OCI-LY1 (cell line): Measurements from ENCODE around the gene DOK5.

Source experiments
- H2AFZ ChIP-seq: fragments of 200-600 bp; sonication (generic), shearing (Covaris generic); 2 replicates; pipeline ENCODE4 v1.6.0; 2014; ENCODE audit warnings: antibody characterized with exemption, mild to moderate bottlenecking, low read length
- H3F3A ChIP-seq: fragments of 200-600 bp; sonication (generic), shearing (Covaris generic); 2 replicates; pipeline ENCODE4 v1.6.0; 2014; ENCODE audit warnings: mild to moderate bottlenecking, antibody characterized with exemption, low read length, moderate library complexity; ENCODE audit not compliant: insufficient read depth
- H3K27ac ChIP-seq: fragments of 200-600 bp; sonication (generic); 2 replicates; pipeline ENCODE4 v1.5.1; 2014; ENCODE audit warnings: low read length, mixed run types, mild to moderate bottlenecking, low read depth; ENCODE audit not compliant: poor library complexity, severe bottlenecking
- H3K27me3 ChIP-seq: fragments of 200-600 bp; sonication (generic); 2 replicates; pipeline ENCODE4 v1.6.0; 2014; ENCODE audit warnings: antibody characterized with exemption, mild to moderate bottlenecking, low read length, moderate library complexity; ENCODE audit not compliant: insufficient read depth
- H3K36me3 ChIP-seq: fragments of 200-600 bp; sonication (generic); 2 replicates; pipeline ENCODE4 v1.6.1; 2014; ENCODE audit warnings: mild to moderate bottlenecking, antibody characterized with exemption, low read length, moderate library complexity, mixed read lengths; ENCODE audit not compliant: insufficient read depth
- H3K4me1 ChIP-seq: fragments of 200-600 bp; sonication (generic); 2 replicates; pipeline ENCODE4 v1.5.1; 2014; ENCODE audit warnings: mild to moderate bottlenecking, low read length, moderate library complexity; ENCODE audit not compliant: insufficient read depth, severe bottlenecking
- H3K4me2 ChIP-seq: fragments of 200-600 bp; sonication (generic), shearing (Covaris generic); 2 replicates; pipeline ENCODE4 v1.6.1; 2014; ENCODE audit warnings: low read length
- H3K4me3 ChIP-seq: fragments of 200-600 bp; sonication (generic); 2 replicates; pipeline ENCODE4 v1.5.1; 2014; ENCODE audit warnings: low read length, low read depth, mild to moderate bottlenecking, mixed read lengths; ENCODE audit not compliant: poor library complexity, severe bottlenecking
- H3K79me2 ChIP-seq: fragments of 200-600 bp; shearing (Covaris generic); 2 replicates; pipeline ENCODE4 v1.6.1; 2016; ENCODE audit warnings: mixed run types, low read length, mixed read lengths; ENCODE audit not compliant: insufficient read depth
- H3K9ac ChIP-seq: fragments of 200-600 bp; sonication (generic), shearing (Covaris generic); 2 replicates; pipeline ENCODE4 v1.6.1; 2014; ENCODE audit warnings: mild to moderate bottlenecking, low read length, mixed read lengths
- H3K9me2 ChIP-seq: fragments of 200-600 bp; sonication (generic), shearing (Covaris generic); 2 replicates; pipeline ENCODE4 v1.6.1; 2014; ENCODE audit warnings: low read depth, mild to moderate bottlenecking, low read length, mixed read lengths
- H3K9me3 ChIP-seq: fragments of 200-600 bp; shearing (Covaris generic); 2 replicates; pipeline ENCODE4 v1.6.1; 2014; ENCODE audit warnings: low read length, mixed read lengths
- H4K20me1 ChIP-seq: fragments of 200-600 bp; sonication (generic), shearing (Covaris generic); 2 replicates; pipeline ENCODE4 v1.6.0; 2016; ENCODE audit warnings: mild to moderate bottlenecking, low read length; ENCODE audit not compliant: insufficient read depth
- EZH2 ChIP-seq: fragments of 200-600 bp; sonication (generic), shearing (Covaris generic); IDR thresholded peaks from 2 replicates; pipeline ENCODE4 v1.8.0; 2017; ENCODE audit warnings: borderline replicate concordance, mixed run types, mild to moderate bottlenecking, antibody characterized with exemption, low read length, moderate library complexity, mixed read lengths
- TF ChIP-seq, protein P1 (sequence below): fragments of 200-600 bp; sonication (generic), shearing (Covaris generic); IDR thresholded peaks from 2 replicates; pipeline ENCODE4 v1.5.1; 2017; ENCODE audit warnings: mild to moderate bottlenecking, antibody characterized with exemption, low read length, moderate library complexity, mixed read lengths

Gene DOK5

GRCh38 chr20:54473340-54473739 is 2.1 kb upstream of the DOK5 start:
- H3K4me3 ChIP-seq, result no peak overlapping the region
- H3F3A ChIP-seq, result no peaks in the 10 kb centered on the region
- H3K9me3 ChIP-seq, result no peaks in the 10 kb centered on the region
- TF ChIP-seq, protein P1, sequence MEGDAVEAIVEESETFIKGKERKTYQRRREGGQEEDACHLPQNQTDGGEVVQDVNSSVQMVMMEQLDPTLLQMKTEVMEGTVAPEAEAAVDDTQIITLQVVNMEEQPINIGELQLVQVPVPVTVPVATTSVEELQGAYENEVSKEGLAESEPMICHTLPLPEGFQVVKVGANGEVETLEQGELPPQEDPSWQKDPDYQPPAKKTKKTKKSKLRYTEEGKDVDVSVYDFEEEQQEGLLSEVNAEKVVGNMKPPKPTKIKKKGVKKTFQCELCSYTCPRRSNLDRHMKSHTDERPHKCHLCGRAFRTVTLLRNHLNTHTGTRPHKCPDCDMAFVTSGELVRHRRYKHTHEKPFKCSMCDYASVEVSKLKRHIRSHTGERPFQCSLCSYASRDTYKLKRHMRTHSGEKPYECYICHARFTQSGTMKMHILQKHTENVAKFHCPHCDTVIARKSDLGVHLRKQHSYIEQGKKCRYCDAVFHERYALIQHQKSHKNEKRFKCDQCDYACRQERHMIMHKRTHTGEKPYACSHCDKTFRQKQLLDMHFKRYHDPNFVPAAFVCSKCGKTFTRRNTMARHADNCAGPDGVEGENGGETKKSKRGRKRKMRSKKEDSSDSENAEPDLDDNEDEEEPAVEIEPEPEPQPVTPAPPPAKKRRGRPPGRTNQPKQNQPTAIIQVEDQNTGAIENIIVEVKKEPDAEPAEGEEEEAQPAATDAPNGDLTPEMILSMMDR, result no peak
- TF ChIP-seq EZH2, result no peak
- no peak overlapping the region for H3K4me2 ChIP-seq
- no peaks in the 10 kb centered on the region for H3K79me2 ChIP-seq
- no peak overlapping the region for H3K27ac ChIP-seq
- H3K9ac ChIP-seq, result no peak overlapping the region
- H3K4me1 ChIP-seq, result no peaks in the 10 kb centered on the region
- no peaks in the 10 kb centered on the region for H3K9me2 ChIP-seq
- H3K36me3 ChIP-seq, result no peaks in the 10 kb centered on the region
- H3K27me3 ChIP-seq, result no peaks in the 10 kb centered on the region
- H2AFZ ChIP-seq, result no peak overlapping the region
- H4K20me1 ChIP-seq, result no peaks in the 10 kb centered on the region

GRCh38 chr20:54474046-54474445 is 1.3 kb upstream of the DOK5 start:
- H3K36me3 ChIP-seq, result no peaks in the 10 kb centered on the region
- H3K79me2 ChIP-seq, result no peaks in the 10 kb centered on the region
- H3K9ac ChIP-seq, result no peak overlapping the region
- H3K9me2 ChIP-seq, result no peaks in the 10 kb centered on the region
- H3F3A ChIP-seq, result no peaks in the 10 kb centered on the region
- TF ChIP-seq EZH2, result no peak
- TF ChIP-seq, protein P1, result no peak
- H3K9me3 ChIP-seq, result no peaks in the 10 kb centered on the region
- H3K4me2 ChIP-seq, result no peak overlapping the region
- no peaks in the 10 kb centered on the region for H3K27me3 ChIP-seq
- no peaks in the 10 kb centered on the region for H4K20me1 ChIP-seq
- no peak overlapping the region for H3K4me3 ChIP-seq
- H3K27ac ChIP-seq, result no peak overlapping the region
- H3K4me1 ChIP-seq, result no peaks in the 10 kb centered on the region
- no peak overlapping the region for H2AFZ ChIP-seq

- H3K36me3 ChIP-seq, result no peaks in the 10 kb centered on the region
- H3K4me3 ChIP-seq, result no peak overlapping the region
- H3K27me3 ChIP-seq, result no peaks in the 10 kb centered on the region
- no peaks in the 10 kb centered on the region for H3F3A ChIP-seq
- no peak overlapping the region for H3K4me2 ChIP-seq
- no peak overlapping the region for H3K27ac ChIP-seq
- H2AFZ ChIP-seq, result no peak overlapping the region
- no peaks in the 10 kb centered on the region for H3K9me2 ChIP-seq
- no peaks in the 10 kb centered on the region for H3K4me1 ChIP-seq
- H3K79me2 ChIP-seq, result no peaks in the 10 kb centered on the region
- TF ChIP-seq, protein P1, result no peak
- TF ChIP-seq EZH2, result no peak
- H4K20me1 ChIP-seq, result no peaks in the 10 kb centered on the region
- H3K9ac ChIP-seq, result no peak overlapping the region
- no peaks in the 10 kb centered on the region for H3K9me3 ChIP-seq
Measured at GRCh38 chr20:54474866-54475265, 527 bp upstream of the DOK5 start.
